ENCODE measurements around the gene RECK.

DNA sequence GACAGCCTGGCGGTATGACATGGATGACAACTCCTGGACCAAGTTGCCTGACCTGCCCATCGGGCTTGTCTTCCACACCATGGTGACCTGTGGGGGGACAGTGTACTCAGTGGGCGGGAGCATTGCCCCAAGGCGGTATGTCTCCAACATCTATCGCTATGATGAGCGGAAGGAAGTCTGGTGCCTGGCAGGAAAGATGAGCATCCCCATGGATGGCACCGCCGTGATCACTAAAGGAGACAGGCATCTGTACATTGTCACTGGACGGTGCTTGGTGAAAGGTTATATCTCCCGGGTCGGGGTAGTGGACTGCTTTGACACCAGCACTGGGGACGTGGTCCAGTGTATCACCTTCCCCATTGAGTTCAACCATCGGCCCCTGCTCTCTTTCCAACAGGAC lies 133.8 kb downstream of the RECK start:
- TF ChIP-seq, protein P1, sequence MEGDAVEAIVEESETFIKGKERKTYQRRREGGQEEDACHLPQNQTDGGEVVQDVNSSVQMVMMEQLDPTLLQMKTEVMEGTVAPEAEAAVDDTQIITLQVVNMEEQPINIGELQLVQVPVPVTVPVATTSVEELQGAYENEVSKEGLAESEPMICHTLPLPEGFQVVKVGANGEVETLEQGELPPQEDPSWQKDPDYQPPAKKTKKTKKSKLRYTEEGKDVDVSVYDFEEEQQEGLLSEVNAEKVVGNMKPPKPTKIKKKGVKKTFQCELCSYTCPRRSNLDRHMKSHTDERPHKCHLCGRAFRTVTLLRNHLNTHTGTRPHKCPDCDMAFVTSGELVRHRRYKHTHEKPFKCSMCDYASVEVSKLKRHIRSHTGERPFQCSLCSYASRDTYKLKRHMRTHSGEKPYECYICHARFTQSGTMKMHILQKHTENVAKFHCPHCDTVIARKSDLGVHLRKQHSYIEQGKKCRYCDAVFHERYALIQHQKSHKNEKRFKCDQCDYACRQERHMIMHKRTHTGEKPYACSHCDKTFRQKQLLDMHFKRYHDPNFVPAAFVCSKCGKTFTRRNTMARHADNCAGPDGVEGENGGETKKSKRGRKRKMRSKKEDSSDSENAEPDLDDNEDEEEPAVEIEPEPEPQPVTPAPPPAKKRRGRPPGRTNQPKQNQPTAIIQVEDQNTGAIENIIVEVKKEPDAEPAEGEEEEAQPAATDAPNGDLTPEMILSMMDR (IDR thresholded peaks at IDR 0.05 in 4 of 5, conservative IDR thresholded peaks at IDR 0.05 in 1 of 5), result no peak
- TF ChIP-seq POLR2A (IDR thresholded peaks at IDR 0.05), result no peak
